WTC11 (cell line): Measurements from ENCODE around the gene CFDP1.

Experiments used
- SMAD4 ChIP-seq: sonication (generic); formaldehyde crosslinking; IDR thresholded peaks from 2 replicates; pipeline ENCODE4 v1.8.0; 2022; ENCODE audit warnings: mild to moderate bottlenecking, missing genetic modification reagents
- SP1 ChIP-seq: sonication (generic); formaldehyde crosslinking; conservative IDR thresholded peaks from 2 replicates; pipeline ENCODE4 v1.8.1; 2022; ENCODE audit warnings: missing genetic modification reagents
- TF ChIP-seq, protein P1 (sequence below): fragments of 200-600 bp; IDR thresholded peaks from 2 replicates; pipeline ENCODE4 v1.8.0; 2022; ENCODE audit warnings: antibody characterized with exemption
- TF ChIP-seq, protein P2 (sequence below): sonication (generic); formaldehyde crosslinking; IDR thresholded peaks from 2 replicates; pipeline ENCODE4 v1.8.1; 2022; ENCODE audit warnings: mild to moderate bottlenecking, moderate library complexity, missing genetic modification reagents
- TF ChIP-seq, protein P3 (sequence below): sonication (generic); formaldehyde crosslinking; IDR thresholded peaks from 2 replicates; pipeline ENCODE4 v1.8.1; 2022; ENCODE audit warnings: mild to moderate bottlenecking, missing genetic modification reagents, moderate library complexity, borderline replicate concordance
- TF ChIP-seq, protein P4 (sequence below): sonication (generic); formaldehyde crosslinking; IDR thresholded peaks from 2 replicates; pipeline ENCODE4 v1.8.0; 2023; ENCODE audit warnings: missing genetic modification reagents
- TF ChIP-seq, protein P5 (sequence below): sonication (generic); formaldehyde crosslinking; IDR thresholded peaks from 2 replicates; pipeline ENCODE4 v1.8.1; 2023; ENCODE audit warnings: mild to moderate bottlenecking, moderate library complexity, missing genetic modification reagents
- TF ChIP-seq, protein P6 (sequence below): sonication (generic); formaldehyde crosslinking; IDR thresholded peaks from 2 replicates; pipeline ENCODE4 v1.8.0; 2022; ENCODE audit warnings: mild to moderate bottlenecking, missing genetic modification reagents
- TF ChIP-seq, protein P7 (sequence below): sonication (generic); formaldehyde crosslinking; IDR thresholded peaks from 2 replicates; pipeline ENCODE4 v1.8.0; 2022; ENCODE audit warnings: mild to moderate bottlenecking, missing genetic modification reagents

DNA sequence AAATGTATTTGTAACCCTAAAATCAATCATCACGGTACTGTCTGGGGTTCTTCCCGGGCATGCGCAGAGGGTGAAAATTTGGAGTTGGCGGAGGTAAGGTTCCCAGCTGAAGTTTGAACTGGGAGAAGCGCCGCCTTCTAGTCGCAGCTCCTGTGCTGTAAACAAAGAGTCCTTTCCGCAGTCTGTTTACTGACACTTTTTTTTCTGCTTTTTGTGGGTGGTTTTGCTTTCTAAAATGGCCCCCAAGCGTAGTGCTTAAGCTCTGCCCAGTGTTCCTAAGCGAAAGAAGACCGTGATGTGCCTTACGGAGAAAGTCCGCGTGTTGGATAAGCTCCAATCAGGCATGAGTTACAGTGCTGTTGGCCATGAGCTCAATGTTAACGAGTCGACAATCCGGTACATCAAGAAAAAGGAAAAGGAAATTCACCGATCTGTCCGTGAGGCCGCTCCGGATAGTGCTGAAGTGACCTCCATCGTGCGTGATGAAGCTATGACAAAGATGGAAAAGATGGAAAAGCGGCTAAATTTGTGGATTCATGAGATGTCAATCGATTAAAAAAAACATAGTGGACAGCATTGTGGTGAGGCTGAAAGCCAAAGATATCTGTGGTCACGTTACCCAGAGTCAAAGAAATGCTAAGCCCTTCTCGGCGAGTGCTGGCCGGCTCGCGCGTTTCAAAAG is 570 bp upstream of the CFDP1 start:
- TF ChIP-seq, protein P1, sequence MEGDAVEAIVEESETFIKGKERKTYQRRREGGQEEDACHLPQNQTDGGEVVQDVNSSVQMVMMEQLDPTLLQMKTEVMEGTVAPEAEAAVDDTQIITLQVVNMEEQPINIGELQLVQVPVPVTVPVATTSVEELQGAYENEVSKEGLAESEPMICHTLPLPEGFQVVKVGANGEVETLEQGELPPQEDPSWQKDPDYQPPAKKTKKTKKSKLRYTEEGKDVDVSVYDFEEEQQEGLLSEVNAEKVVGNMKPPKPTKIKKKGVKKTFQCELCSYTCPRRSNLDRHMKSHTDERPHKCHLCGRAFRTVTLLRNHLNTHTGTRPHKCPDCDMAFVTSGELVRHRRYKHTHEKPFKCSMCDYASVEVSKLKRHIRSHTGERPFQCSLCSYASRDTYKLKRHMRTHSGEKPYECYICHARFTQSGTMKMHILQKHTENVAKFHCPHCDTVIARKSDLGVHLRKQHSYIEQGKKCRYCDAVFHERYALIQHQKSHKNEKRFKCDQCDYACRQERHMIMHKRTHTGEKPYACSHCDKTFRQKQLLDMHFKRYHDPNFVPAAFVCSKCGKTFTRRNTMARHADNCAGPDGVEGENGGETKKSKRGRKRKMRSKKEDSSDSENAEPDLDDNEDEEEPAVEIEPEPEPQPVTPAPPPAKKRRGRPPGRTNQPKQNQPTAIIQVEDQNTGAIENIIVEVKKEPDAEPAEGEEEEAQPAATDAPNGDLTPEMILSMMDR = no peak
- no peak for TF ChIP-seq SMAD4 (CRISPR knock-in tag)
- TF ChIP-seq, protein P2, sequence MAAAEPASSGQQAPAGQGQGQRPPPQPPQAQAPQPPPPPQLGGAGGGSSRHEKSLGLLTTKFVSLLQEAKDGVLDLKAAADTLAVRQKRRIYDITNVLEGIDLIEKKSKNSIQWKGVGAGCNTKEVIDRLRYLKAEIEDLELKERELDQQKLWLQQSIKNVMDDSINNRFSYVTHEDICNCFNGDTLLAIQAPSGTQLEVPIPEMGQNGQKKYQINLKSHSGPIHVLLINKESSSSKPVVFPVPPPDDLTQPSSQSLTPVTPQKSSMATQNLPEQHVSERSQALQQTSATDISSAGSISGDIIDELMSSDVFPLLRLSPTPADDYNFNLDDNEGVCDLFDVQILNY = no peak; the same call in 1 of the 2 replicates
- TF ChIP-seq, protein P3, sequence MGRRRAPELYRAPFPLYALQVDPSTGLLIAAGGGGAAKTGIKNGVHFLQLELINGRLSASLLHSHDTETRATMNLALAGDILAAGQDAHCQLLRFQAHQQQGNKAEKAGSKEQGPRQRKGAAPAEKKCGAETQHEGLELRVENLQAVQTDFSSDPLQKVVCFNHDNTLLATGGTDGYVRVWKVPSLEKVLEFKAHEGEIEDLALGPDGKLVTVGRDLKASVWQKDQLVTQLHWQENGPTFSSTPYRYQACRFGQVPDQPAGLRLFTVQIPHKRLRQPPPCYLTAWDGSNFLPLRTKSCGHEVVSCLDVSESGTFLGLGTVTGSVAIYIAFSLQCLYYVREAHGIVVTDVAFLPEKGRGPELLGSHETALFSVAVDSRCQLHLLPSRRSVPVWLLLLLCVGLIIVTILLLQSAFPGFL (CRISPR knock-in tag) = no peak
- TF ChIP-seq, protein P4, sequence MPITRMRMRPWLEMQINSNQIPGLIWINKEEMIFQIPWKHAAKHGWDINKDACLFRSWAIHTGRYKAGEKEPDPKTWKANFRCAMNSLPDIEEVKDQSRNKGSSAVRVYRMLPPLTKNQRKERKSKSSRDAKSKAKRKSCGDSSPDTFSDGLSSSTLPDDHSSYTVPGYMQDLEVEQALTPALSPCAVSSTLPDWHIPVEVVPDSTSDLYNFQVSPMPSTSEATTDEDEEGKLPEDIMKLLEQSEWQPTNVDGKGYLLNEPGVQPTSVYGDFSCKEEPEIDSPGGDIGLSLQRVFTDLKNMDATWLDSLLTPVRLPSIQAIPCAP (CRISPR knock-in tag) = no peak
- TF ChIP-seq, protein P5, sequence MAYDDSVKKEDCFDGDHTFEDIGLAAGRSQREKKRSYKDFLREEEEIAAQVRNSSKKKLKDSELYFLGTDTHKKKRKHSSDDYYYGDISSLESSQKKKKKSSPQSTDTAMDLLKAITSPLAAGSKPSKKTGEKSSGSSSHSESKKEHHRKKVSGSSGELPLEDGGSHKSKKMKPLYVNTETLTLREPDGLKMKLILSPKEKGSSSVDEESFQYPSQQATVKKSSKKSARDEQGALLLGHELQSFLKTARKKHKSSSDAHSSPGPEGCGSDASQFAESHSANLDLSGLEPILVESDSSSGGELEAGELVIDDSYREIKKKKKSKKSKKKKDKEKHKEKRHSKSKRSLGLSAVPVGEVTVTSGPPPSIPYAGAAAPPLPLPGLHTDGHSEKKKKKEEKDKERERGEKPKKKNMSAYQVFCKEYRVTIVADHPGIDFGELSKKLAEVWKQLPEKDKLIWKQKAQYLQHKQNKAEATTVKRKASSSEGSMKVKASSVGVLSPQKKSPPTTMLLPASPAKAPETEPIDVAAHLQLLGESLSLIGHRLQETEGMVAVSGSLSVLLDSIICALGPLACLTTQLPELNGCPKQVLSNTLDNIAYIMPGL (CRISPR knock-in tag) = no peak
- TF ChIP-seq, protein P6, sequence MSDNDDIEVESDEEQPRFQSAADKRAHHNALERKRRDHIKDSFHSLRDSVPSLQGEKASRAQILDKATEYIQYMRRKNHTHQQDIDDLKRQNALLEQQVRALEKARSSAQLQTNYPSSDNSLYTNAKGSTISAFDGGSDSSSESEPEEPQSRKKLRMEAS (CRISPR knock-in tag) = peak; percentile 74
- TF ChIP-seq, protein P7, sequence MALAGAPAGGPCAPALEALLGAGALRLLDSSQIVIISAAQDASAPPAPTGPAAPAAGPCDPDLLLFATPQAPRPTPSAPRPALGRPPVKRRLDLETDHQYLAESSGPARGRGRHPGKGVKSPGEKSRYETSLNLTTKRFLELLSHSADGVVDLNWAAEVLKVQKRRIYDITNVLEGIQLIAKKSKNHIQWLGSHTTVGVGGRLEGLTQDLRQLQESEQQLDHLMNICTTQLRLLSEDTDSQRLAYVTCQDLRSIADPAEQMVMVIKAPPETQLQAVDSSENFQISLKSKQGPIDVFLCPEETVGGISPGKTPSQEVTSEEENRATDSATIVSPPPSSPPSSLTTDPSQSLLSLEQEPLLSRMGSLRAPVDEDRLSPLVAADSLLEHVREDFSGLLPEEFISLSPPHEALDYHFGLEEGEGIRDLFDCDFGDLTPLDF (CRISPR knock-in tag) = 0 out of 2 replicates have a peak, but pooled peaks have one; percentile 28
- TF ChIP-seq SP1 (CRISPR knock-in tag) = no peak
